HCT116 (cell line): ENCODE results near the gene EEPD1. TPM values are rescaled to one million over a fixed set of nuclear protein-coding genes. Genes with fewer than 3 reads are reported as not detected.

ENCODE experiments used
- ATAC-seq: fragments of 200-7000 bp; cut with Tn5 transposase; 2 replicates; pipeline ENCODE4 v1.9.1; 2020; ENCODE audit warnings: mild to moderate bottlenecking, moderate library complexity
- BruUV-seq: library from RNA; stranded (reverse); fragments of 400-500 nt; replicated peaks from 2 replicates; lab custom pipeline; 2021; lab: Mats Ljungman, UMichigan
- CTCF ChIA-PET: fragments of 300-600 bp; sonication (Branson Sonifier 250); formaldehyde crosslinking; loops from one replicate; lab custom pipeline; 2021; ENCODE audit warnings: antibody characterized with exemption; lab: Charles Lee
- POLR2A ChIA-PET: fragments of 300-600, 350-600 bp; sonication (Branson Sonifier 250); formaldehyde crosslinking; loops from one replicate; lab custom pipeline; 2021; ENCODE audit warnings: antibody characterized with exemption; lab: Charles Lee
- RAD21 ChIA-PET, 2 experiments: fragments of 300-600 bp; sonication (Branson Sonifier 250); formaldehyde crosslinking; loops; one replicate each; lab custom pipeline; 2023; ENCODE audit warnings: low total read pairs in 2 of 2; ENCODE audit not compliant: uncharacterized antibody in 2 of 2, unreplicated experiment in 2 of 2, low non-redundant PET in 1 of 2; lab: Charles Lee
- DNase-seq: peaks from one replicate; pipeline ENCODE4 v3.0.0-alpha.2; 2010; ENCODE audit warnings: low read depth, low spot score
- H2AFZ ChIP-seq: fragments of 200-600 bp; shearing (Covaris generic), sonication (generic); 2 replicates; pipeline ENCODE4 v1.6.1; 2017; ENCODE audit warnings: low read depth, mixed run types, mixed read lengths, antibody characterized with exemption, low read length; ENCODE audit not compliant: poor library complexity, severe bottlenecking
- H3K27ac ChIP-seq: 2 replicates; pipeline ENCODE4 v1.5.1; 2012; ENCODE audit warnings: low read depth, low read length
- H3K27me3 ChIP-seq: fragments of 200-600 bp; sonication (generic); 2 replicates; pipeline ENCODE4 v1.6.1; 2016; ENCODE audit warnings: mixed run types, low read length, mixed read lengths; ENCODE audit not compliant: insufficient read depth
- H3K36me3 ChIP-seq, 2 experiments: fragments of 200-500 bp in 1 of 2; fragments of 200-600 bp in 1 of 2; sonication (Bioruptor generic) in 1 of 2; sonication (generic) in 1 of 2; 2 replicates each; pipeline versions ENCODE4 v1.5.1 to v1.6.1; 2014 to 2016; ENCODE audit warnings: low read length in 2 of 2, inconsistent platforms in 1 of 2, mixed read lengths in 1 of 2, mixed run types in 1 of 2; ENCODE audit not compliant: insufficient read depth in 2 of 2, control insufficient read depth in 1 of 2
- H3K4me1 ChIP-seq, 2 experiments: fragments of 200-600 bp in 1 of 2; sonication (generic) in 1 of 2; 2 replicates each; pipeline versions ENCODE4 v1.5.1 to v1.6.1; 2012 to 2017; ENCODE audit warnings: low read length in 2 of 2, inconsistent platforms in 1 of 2, mild to moderate bottlenecking in 1 of 2, mixed read lengths in 1 of 2, mixed run types in 1 of 2, moderate library complexity in 1 of 2; ENCODE audit not compliant: insufficient read depth in 2 of 2, control insufficient read depth in 1 of 2
- H3K4me2 ChIP-seq: fragments of 200-600 bp; sonication (generic); 2 replicates; pipeline ENCODE4 v1.6.1; 2017; ENCODE audit warnings: mixed run types, low read length, mixed read lengths
- H3K4me3 ChIP-seq, 2 experiments: fragments of 200-600 bp in 1 of 2; sonication (generic) in 1 of 2; replicated peaks in 1 of 2; 2 replicates each; pipeline ENCODE4 v1.5.1; 2011 to 2016; ENCODE audit warnings: low read length in 2 of 2, control low read depth in 1 of 2, low read depth in 1 of 2, mild to moderate bottlenecking in 1 of 2, mixed read lengths in 1 of 2, mixed run types in 1 of 2
- H3K79me2 ChIP-seq: fragments of 200-600 bp; sonication (generic); 2 replicates; pipeline ENCODE4 v1.6.1; 2017; ENCODE audit warnings: mild to moderate bottlenecking, mixed run types, low read length, moderate library complexity, mixed read lengths; ENCODE audit not compliant: insufficient read depth
- H3K9ac ChIP-seq: fragments of 200-600 bp; sonication (generic); 2 replicates; pipeline ENCODE4 v1.6.1; 2016; ENCODE audit warnings: low read length, mixed read lengths
- H3K9me2 ChIP-seq: fragments of 200-600 bp; sonication (generic), shearing (Covaris generic); 2 replicates; pipeline ENCODE4 v1.6.1; 2017; ENCODE audit warnings: mixed run types, mild to moderate bottlenecking, moderate library complexity; ENCODE audit not compliant: insufficient read depth
- H3K9me3 ChIP-seq, 2 experiments: fragments of 200-500 bp in 1 of 2; fragments of 200-600 bp in 1 of 2; sonication (Bioruptor generic) in 1 of 2; sonication (generic) in 1 of 2; 2 replicates each; pipeline ENCODE4 v1.6.1; 2014 to 2017; ENCODE audit warnings: low read length in 2 of 2, mixed read lengths in 2 of 2, inconsistent platforms in 1 of 2, low read depth in 1 of 2, mild to moderate bottlenecking in 1 of 2, mixed run types in 1 of 2, moderate library complexity in 1 of 2; ENCODE audit not compliant: control insufficient read depth in 1 of 2, insufficient read depth in 1 of 2
- H4K20me1 ChIP-seq: fragments of 200-600 bp; sonication (generic), shearing (Covaris generic); 2 replicates; pipeline ENCODE4 v1.6.1; 2017; ENCODE audit warnings: mixed run types, mild to moderate bottlenecking, moderate library complexity; ENCODE audit not compliant: insufficient read depth
- ATF3 ChIP-seq: IDR thresholded peaks from 2 replicates; pipeline ENCODE4 v1.6.1; 2012
- CBX3 ChIP-seq: IDR thresholded peaks from 2 replicates; pipeline ENCODE4 v1.6.1; 2012; ENCODE audit warnings: low read depth
- CEBPB ChIP-seq: IDR thresholded peaks from 2 replicates; pipeline ENCODE4 v1.6.1; 2012; ENCODE audit warnings: low read depth
- EGR1 ChIP-seq: IDR thresholded peaks from 2 replicates; pipeline ENCODE4 v1.6.1; 2012; ENCODE audit warnings: low read depth
- ELF1 ChIP-seq: IDR thresholded peaks from 2 replicates; pipeline ENCODE4 v1.6.1; 2012; ENCODE audit warnings: low read depth, borderline replicate concordance
- FOSL1 ChIP-seq: IDR thresholded peaks from 2 replicates; pipeline ENCODE4 v1.6.1; 2012; ENCODE audit warnings: low read depth
- JUND ChIP-seq: IDR thresholded peaks from 2 replicates; pipeline ENCODE4 v1.6.1; 2012
- POLR2AphosphoS5 ChIP-seq: IDR thresholded peaks from 2 replicates; pipeline ENCODE4 v1.6.1; 2011; ENCODE audit warnings: mild to moderate bottlenecking, low read depth, low read length, moderate library complexity
- RAD21 ChIP-seq: IDR thresholded peaks from 2 replicates; pipeline ENCODE4 v1.6.1; 2012; ENCODE audit warnings: low read depth, mild to moderate bottlenecking
- SIN3A ChIP-seq: IDR thresholded peaks from 2 replicates; pipeline ENCODE4 v1.6.1; 2012; ENCODE audit warnings: low read depth
- SP1 ChIP-seq: IDR thresholded peaks from 2 replicates; pipeline ENCODE4 v1.6.1; 2012; ENCODE audit warnings: low read depth
- SRF ChIP-seq: IDR thresholded peaks from 2 replicates; pipeline ENCODE4 v1.6.1; 2012; ENCODE audit warnings: low read depth
- TCF7L2 ChIP-seq: IDR thresholded peaks from 2 replicates; pipeline ENCODE4 v1.7.0; 2011; ENCODE audit warnings: borderline replicate concordance, inconsistent platforms; ENCODE audit not compliant: insufficient read depth, insufficient read length; ENCODE audit errors: extremely low read depth
- ZFX ChIP-seq: fragments of 450-650 bp; IDR thresholded peaks from 2 replicates; pipeline ENCODE4 v1.6.1; 2017
- intact Hi-C: fragments of 100-400 bp; cut with micrococcal nuclease; formaldehyde crosslinking; loops from 2 replicates; pipeline ENCODE4 v1.10.0; 2022
- total RNA-seq: library from RNA; stranded (reverse); gene quantifications from one replicate; pipeline ENCODE4 v1.2.1, GENCODE V29; 2021; ENCODE audit not compliant: unreplicated experiment
- TF ChIP-seq, protein P1 (sequence below): IDR thresholded peaks from 2 replicates; pipeline ENCODE4 v1.6.1; 2012; ENCODE audit warnings: low read depth
- TF ChIP-seq, protein P2 (sequence below): IDR thresholded peaks from 2 replicates; pipeline ENCODE4 v1.6.1; 2012

The EEPD1 gene
- total RNA-seq, 1 experiment from 2014 or later, result 4.2 TPM

DNA sequence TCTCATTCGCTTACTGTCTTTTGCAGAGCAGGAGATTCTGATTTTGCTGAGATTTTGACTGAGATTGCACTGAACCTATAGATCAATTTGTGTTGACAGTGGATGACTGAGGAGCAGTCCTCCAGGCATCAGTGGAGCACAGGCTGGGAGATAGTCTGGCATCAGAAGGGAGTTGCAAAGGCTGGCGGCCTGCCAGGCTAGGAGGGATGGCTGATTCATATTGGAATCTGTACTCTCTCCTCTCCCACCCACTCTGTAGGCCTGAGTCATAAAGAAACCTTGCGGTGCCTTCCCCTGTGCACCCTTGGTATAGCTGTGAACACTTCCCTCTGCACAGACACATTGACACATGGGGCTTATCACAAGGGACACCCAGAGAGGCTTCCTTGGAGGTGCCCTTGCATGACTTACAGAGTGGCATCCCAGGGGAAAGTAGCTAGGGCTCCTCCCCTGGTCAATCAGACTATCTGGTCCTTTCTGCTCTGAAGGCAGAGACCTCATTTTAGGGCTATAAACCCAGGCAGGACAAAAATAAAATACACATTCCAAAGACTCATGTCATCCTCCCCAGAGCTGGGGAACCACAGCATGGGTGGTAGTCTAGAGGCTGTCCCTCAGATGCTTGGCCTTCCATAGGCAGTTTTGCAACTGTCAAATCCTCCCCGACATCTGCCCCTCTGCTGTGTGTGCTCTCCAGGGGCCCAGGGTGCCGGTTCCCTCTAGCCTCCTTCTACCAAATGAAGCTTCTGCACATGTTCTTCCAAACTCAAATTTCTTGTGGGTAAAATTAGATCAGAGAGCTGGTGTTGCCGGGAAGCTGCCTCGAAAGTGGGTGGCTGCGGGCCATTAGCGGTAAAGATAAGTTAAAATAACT is 37.4 kb upstream of the EEPD1 start:
- Histone ChIP-seq H2AFZ (peak overlapping the region; percentile 82), H3K9ac (peak overlapping the region; percentile 40), H3K4me2 (peak overlapping the region; percentile 97), H3K36me3 (no peaks in the 10 kb centered on the region), H3K27ac (peak overlapping the region; percentile 67), H3K9me2 (no peaks in the 10 kb centered on the region), H3K4me3 (peak overlapping the region; percentile 12 to 52), H4K20me1 (no peaks in the 10 kb centered on the region), H3K9me3 (no peaks in the 10 kb centered on the region), H3K27me3 (no peaks in the 10 kb centered on the region), H3K79me2 (no peaks in the 10 kb centered on the region), H3K4me1 (peaks cover 27 to 54% of the 10 kb centered on the region in 2 experiments)
- intact Hi-C loops, result no loop called here
- POLR2A ChIA-PET, result no interaction called here
- CTCF ChIA-PET, result interaction anchor here (1.1 to 1.8 kb wide), 3 partner anchors 11 to 176 kb away, joined by 3 to 7 read pairs (median 3); no protein-coding TSS in a partner anchor
- DNase-seq, result peak; percentile 90
- no TSS peak for BruUV-seq
- RAD21 ChIA-PET, result interaction anchor here in 1 of 2 experiments (1.5 kb wide), 1 partner anchor 13 kb away, joined by 4 read pairs; no protein-coding TSS in a partner anchor
- peak; percentile 95 for ATAC-seq
- TF ChIP-seq CBX3, result peak; percentile 97
- TF ChIP-seq SP1, result peak; percentile 96
- no peak for TF ChIP-seq ZFX
- TF ChIP-seq, protein P1, sequence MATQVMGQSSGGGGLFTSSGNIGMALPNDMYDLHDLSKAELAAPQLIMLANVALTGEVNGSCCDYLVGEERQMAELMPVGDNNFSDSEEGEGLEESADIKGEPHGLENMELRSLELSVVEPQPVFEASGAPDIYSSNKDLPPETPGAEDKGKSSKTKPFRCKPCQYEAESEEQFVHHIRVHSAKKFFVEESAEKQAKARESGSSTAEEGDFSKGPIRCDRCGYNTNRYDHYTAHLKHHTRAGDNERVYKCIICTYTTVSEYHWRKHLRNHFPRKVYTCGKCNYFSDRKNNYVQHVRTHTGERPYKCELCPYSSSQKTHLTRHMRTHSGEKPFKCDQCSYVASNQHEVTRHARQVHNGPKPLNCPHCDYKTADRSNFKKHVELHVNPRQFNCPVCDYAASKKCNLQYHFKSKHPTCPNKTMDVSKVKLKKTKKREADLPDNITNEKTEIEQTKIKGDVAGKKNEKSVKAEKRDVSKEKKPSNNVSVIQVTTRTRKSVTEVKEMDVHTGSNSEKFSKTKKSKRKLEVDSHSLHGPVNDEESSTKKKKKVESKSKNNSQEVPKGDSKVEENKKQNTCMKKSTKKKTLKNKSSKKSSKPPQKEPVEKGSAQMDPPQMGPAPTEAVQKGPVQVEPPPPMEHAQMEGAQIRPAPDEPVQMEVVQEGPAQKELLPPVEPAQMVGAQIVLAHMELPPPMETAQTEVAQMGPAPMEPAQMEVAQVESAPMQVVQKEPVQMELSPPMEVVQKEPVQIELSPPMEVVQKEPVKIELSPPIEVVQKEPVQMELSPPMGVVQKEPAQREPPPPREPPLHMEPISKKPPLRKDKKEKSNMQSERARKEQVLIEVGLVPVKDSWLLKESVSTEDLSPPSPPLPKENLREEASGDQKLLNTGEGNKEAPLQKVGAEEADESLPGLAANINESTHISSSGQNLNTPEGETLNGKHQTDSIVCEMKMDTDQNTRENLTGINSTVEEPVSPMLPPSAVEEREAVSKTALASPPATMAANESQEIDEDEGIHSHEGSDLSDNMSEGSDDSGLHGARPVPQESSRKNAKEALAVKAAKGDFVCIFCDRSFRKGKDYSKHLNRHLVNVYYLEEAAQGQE, result no peak
- TF ChIP-seq CEBPB, result peak; percentile 81; the same call in 1 of the 2 replicates
- peak; percentile 94 for TF ChIP-seq FOSL1
- TF ChIP-seq SIN3A, result peak; percentile 93
- peak; percentile 57 for TF ChIP-seq SRF
- peak; percentile 57 for TF ChIP-seq POLR2AphosphoS5
- TF ChIP-seq, protein P2, sequence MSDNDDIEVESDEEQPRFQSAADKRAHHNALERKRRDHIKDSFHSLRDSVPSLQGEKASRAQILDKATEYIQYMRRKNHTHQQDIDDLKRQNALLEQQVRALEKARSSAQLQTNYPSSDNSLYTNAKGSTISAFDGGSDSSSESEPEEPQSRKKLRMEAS, result peak; percentile 88
- peak; percentile 84 for TF ChIP-seq TCF7L2
- TF ChIP-seq RAD21, result peak; percentile 37
- peak; percentile 96 for TF ChIP-seq EGR1
- TF ChIP-seq JUND, result peak; percentile 96
- TF ChIP-seq ELF1, result no peak
- no peak for TF ChIP-seq ATF3
